H1 (cell line): Measurements from ENCODE around the gene BAG2. TPM values are rescaled to one million over a fixed set of nuclear protein-coding genes. Genes with fewer than 3 reads are reported as not detected.

ENCODE experiments used
- PHF8 ChIP-seq: fragments of 200-600 bp; sonication (generic); conservative IDR thresholded peaks from 2 replicates; pipeline ENCODE4 v1.7.1; 2012; ENCODE audit warnings: low read depth, mild to moderate bottlenecking, inconsistent platforms, low read length, moderate library complexity
- SP1 ChIP-seq: IDR thresholded peaks from 2 replicates; pipeline ENCODE4 v1.6.1; 2011; ENCODE audit warnings: low read depth, low read length
- SUZ12 ChIP-seq: fragments of 200-600 bp; sonication (generic); IDR thresholded peaks from 2 replicates; pipeline ENCODE4 v1.6.1; 2012; ENCODE audit warnings: mild to moderate bottlenecking, inconsistent platforms, low read length, moderate library complexity, mixed read lengths
- polyA plus RNA-seq, 7 experiments: library from polyadenylated mRNA; depleted of rRNA in 3 of 7; stranded (reverse) in 5 of 7; unstranded in 2 of 7; fragments of >200 nt in 5 of 7; fragments of 200-250 nt in 2 of 7; gene quantifications; 1 replicate in 5 of 7; 2 replicates in 1 of 7; 4 replicates in 1 of 7; pipeline versions ENCODE4 v1.2.1 to v1.2.3, GENCODE V29; 2011 to 2013; ENCODE audit warnings: missing spikeins in 2 of 7, mixed read lengths in 2 of 7
- total RNA-seq: library from RNA; stranded (reverse); fragmentation: NEBNext Ultra II Directional; extraction: Animal tissue kit (Norgen Biotek cat#: 25700); gene quantifications from 2 replicates; pipeline ENCODE4 v1.2.1, GENCODE V29; 2021

Gene BAG2
- total and polyA plus RNA-seq, 2 of the 8 experiments (the other 6 are each of a cell fraction or from before 2014, with no cell fraction given) = 4.4 to 7.4 TPM

DNA sequence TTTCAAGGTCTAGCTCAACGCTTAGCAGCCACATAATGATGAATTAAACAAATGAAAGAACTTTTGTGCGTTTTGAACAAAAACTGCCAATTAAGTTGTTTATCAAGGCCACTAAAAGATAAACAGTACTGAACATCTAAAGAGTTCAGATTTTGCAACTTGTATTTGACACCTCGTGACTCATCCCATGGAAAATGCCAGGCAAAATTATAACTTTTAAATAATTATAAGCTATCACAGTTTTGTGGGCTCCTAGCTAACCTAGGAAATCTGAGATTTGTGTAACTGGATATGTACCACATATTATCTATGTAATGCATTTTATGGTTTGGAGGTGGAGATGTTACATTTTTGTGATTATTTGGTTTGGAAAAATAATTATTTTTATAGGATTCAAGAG lies 9.6 kb upstream of the BAG2 start (continued):
- TF ChIP-seq SP1 (no peak), SUZ12 (no peak), PHF8 (no peak)
